ENCODE measurements around the gene PDXP. TPM values are rescaled to one million over a fixed set of nuclear protein-coding genes. Genes with fewer than 3 reads are reported as not detected.

The PDXP gene
- total and polyA plus RNA-seq, 4 donors = 23.4 to 42.2 (median 28.5) TPM

GRCh38 chr22:37708580-37709444 is 50.3 kb downstream of the PDXP start:
- H3K9me3 ChIP-seq (ENCODE audit: control insufficient read depth in 4 of 4, low read length in 3 of 4) = no peaks in the 10 kb centered on the region
- H3K4me1 ChIP-seq (ENCODE audit: control insufficient read depth in 4 of 4, insufficient read depth in 4 of 4, low read length in 3 of 4) = peaks cover 0 to 2% (median under 1%) of the 10 kb centered on the region in 4 donors
- no peaks in the 10 kb centered on the region for H3K36me3 ChIP-seq (ENCODE audit: control insufficient read depth in 4 of 4, insufficient read depth in 3 of 4, low read depth in 1 of 4, low read length in 3 of 4)
- WGBS = 79% methylated on average over 25 of the region's 25 CpGs
- no peak for TF ChIP-seq HNF4A (conservative IDR thresholded peaks at IDR 0.05)
- peak; percentile 53 to 66 for TF ChIP-seq RXRA (IDR thresholded peaks at IDR 0.05)
- TF ChIP-seq NR2F2 (IDR thresholded peaks at IDR 0.05) = peak; percentile 80
- no peak for TF ChIP-seq ZBTB33 (IDR thresholded peaks at IDR 0.05)
- H3K9ac ChIP-seq (ENCODE audit: low read depth in 1 of 2, low read length in 2 of 2) = no peak overlapping the region
- no peak overlapping the region for H3K4me3 ChIP-seq (ENCODE audit: low read depth in 1 of 3, low read length in 3 of 3)
- DNase-seq (ENCODE audit: low spot score) = no peak
- H3K27ac ChIP-seq (ENCODE audit: low read depth in 1 of 2, low read length in 2 of 2) = peak overlapping the region in 1 of 2 donors; percentile 20
- no peaks in the 10 kb centered on the region for H3K27me3 ChIP-seq (ENCODE audit: control insufficient read depth in 4 of 4, insufficient read depth in 4 of 4, low read length in 3 of 4)

- no peaks in the 10 kb centered on the region for H3K9me3 ChIP-seq (ENCODE audit: control insufficient read depth in 4 of 4, low read length in 3 of 4)
- no peak overlapping the region for H3K9ac ChIP-seq (ENCODE audit: low read depth in 1 of 2, low read length in 2 of 2)
- no peak for DNase-seq (ENCODE audit: low spot score)
- no peak overlapping the region for H3K4me3 ChIP-seq (ENCODE audit: low read depth in 1 of 3, low read length in 3 of 3)
- no peaks in the 10 kb centered on the region for H3K36me3 ChIP-seq (ENCODE audit: control insufficient read depth in 4 of 4, insufficient read depth in 3 of 4, low read depth in 1 of 4, low read length in 3 of 4)
- TF ChIP-seq HNF4A (conservative IDR thresholded peaks at IDR 0.05) (no peak), SP1 (IDR thresholded peaks at IDR 0.05) (no peak), JUND (IDR thresholded peaks at IDR 0.05) (no peak), REST (IDR thresholded peaks at IDR 0.05) (no peak), FOXA2 (IDR thresholded peaks at IDR 0.05) (no peak), RAD21 (IDR thresholded peaks at IDR 0.05) (no peak), ZBTB33 (IDR thresholded peaks at IDR 0.05) (no peak), FOXA1 (IDR thresholded peaks at IDR 0.05) (no peak), TAF1 (conservative IDR thresholded peaks at IDR 0.05) (no peak), MAX (IDR thresholded peaks at IDR 0.05) (no peak), HNF4G (IDR thresholded peaks at IDR 0.05) (no peak)
- peaks cover 0 to 2% (median under 1%) of the 10 kb centered on the region in 4 donors for H3K4me1 ChIP-seq (ENCODE audit: control insufficient read depth in 4 of 4, insufficient read depth in 4 of 4, low read length in 3 of 4)
- WGBS = 97% methylated on average over 15 of the region's 15 CpGs
- H3K27ac ChIP-seq (ENCODE audit: low read depth in 1 of 2, low read length in 2 of 2) = no peak overlapping the region
- no peaks in the 10 kb centered on the region for H3K27me3 ChIP-seq (ENCODE audit: control insufficient read depth in 4 of 4, insufficient read depth in 4 of 4, low read length in 3 of 4)
These were observed 50.9 kb downstream of the PDXP start for GRCh38 chr22:37709445-37709765.

Measured in liver (tissue), 9 donors.